ENCODE data around the gene MVD.

GRCh38 chr16:88677721-88678120 is 14.8 kb upstream of the MVD start:
- TF ChIP-seq CTCF (IDR thresholded peaks at IDR 0.05), result no peak
- TF ChIP-seq POLR2A (IDR thresholded peaks at IDR 0.05), result no peak
